H9 (cell line): ENCODE results near the gene USP40. TPM values are rescaled to one million over a fixed set of nuclear protein-coding genes. Genes with fewer than 3 reads are reported as not detected.

ENCODE experiments used
- DNase-seq: peaks from one replicate; pipeline ENCODE4 v3.0.0-alpha.2; 2017
- H2AFZ ChIP-seq: one replicate; pipeline ENCODE4 v1.6.1; 2013; ENCODE audit warnings: mild to moderate bottlenecking, low read length, control low read depth, moderate library complexity
- H2AK5ac ChIP-seq: 2 replicates; pipeline ENCODE4 v1.6.1; 2013; ENCODE audit warnings: low read length, control low read depth, mixed read lengths; ENCODE audit not compliant: insufficient read length
- H2BK120ac ChIP-seq: one replicate; pipeline ENCODE4 v1.6.1; 2013; ENCODE audit warnings: low read depth, mild to moderate bottlenecking, low read length, control low read depth, inconsistent platforms; ENCODE audit not compliant: poor library complexity, severe bottlenecking
- H2BK12ac ChIP-seq: 2 replicates; pipeline ENCODE4 v1.6.1; 2013; ENCODE audit warnings: low read length, control low read depth, mixed read lengths, low read depth; ENCODE audit not compliant: insufficient read length
- H2BK15ac ChIP-seq: 2 replicates; pipeline ENCODE4 v1.6.1; 2013; ENCODE audit warnings: low read depth, low read length, control low read depth
- H2BK20ac ChIP-seq: one replicate; pipeline ENCODE4 v1.6.1; 2013; ENCODE audit warnings: low read depth, mild to moderate bottlenecking, low read length, control low read depth, inconsistent platforms; ENCODE audit not compliant: poor library complexity, severe bottlenecking
- H2BK5ac ChIP-seq: 2 replicates; pipeline ENCODE4 v1.6.1; 2013; ENCODE audit warnings: low read length, control low read depth, mixed read lengths; ENCODE audit not compliant: insufficient read length
- H3K14ac ChIP-seq: 2 replicates; pipeline ENCODE4 v1.6.1; 2013; ENCODE audit warnings: low read length, control low read depth; ENCODE audit not compliant: insufficient read depth
- H3K18ac ChIP-seq: 2 replicates; pipeline ENCODE4 v1.6.1; 2013; ENCODE audit warnings: low read depth, mild to moderate bottlenecking, mixed read lengths, low read length, control low read depth; ENCODE audit not compliant: insufficient read length
- H3K23ac ChIP-seq: 2 replicates; pipeline ENCODE4 v1.6.1; 2013; ENCODE audit warnings: low read length, control low read depth, mixed read lengths, low read depth; ENCODE audit not compliant: insufficient read length
- H3K23me2 ChIP-seq: 2 replicates; pipeline ENCODE4 v1.6.1; 2013; ENCODE audit warnings: low read depth, mild to moderate bottlenecking, mixed read lengths, low read length, control low read depth; ENCODE audit not compliant: insufficient read length, poor library complexity, severe bottlenecking
- H3K27ac ChIP-seq: 2 replicates; pipeline ENCODE4 v1.5.1; 2013; ENCODE audit warnings: low read length, control low read depth, mixed read lengths, low read depth; ENCODE audit not compliant: insufficient read length
- H3K27me3 ChIP-seq: 2 replicates; pipeline ENCODE4 v1.6.1; 2013; ENCODE audit warnings: low read length, control low read depth, inconsistent platforms; ENCODE audit not compliant: insufficient read depth
- H3K4ac ChIP-seq: 2 replicates; pipeline ENCODE4 v1.6.1; 2013; ENCODE audit warnings: low read depth, mild to moderate bottlenecking, control low read depth, inconsistent platforms, low read length, moderate library complexity
- H3K4me1 ChIP-seq: 2 replicates; pipeline ENCODE4 v1.6.1; 2013; ENCODE audit warnings: low read length, control low read depth, inconsistent platforms; ENCODE audit not compliant: insufficient read depth
- H3K4me2 ChIP-seq: 2 replicates; pipeline ENCODE4 v1.6.1; 2013; ENCODE audit warnings: low read length, control low read depth, mixed read lengths; ENCODE audit not compliant: insufficient read length, insufficient read depth
- H3K56ac ChIP-seq: 2 replicates; pipeline ENCODE4 v1.6.1; 2013; ENCODE audit warnings: low read depth, mild to moderate bottlenecking, mixed read lengths, low read length, control low read depth; ENCODE audit not compliant: insufficient read length
- H3K79me1 ChIP-seq: 2 replicates; pipeline ENCODE4 v1.6.1; 2013; ENCODE audit warnings: low read depth, mild to moderate bottlenecking, moderate library complexity, low read length, control low read depth, inconsistent platforms; ENCODE audit not compliant: insufficient read depth, poor library complexity, severe bottlenecking
- H3K79me2 ChIP-seq: 2 replicates; pipeline ENCODE4 v1.6.1; 2013; ENCODE audit warnings: low read length, control low read depth, inconsistent platforms; ENCODE audit not compliant: insufficient read depth
- H3K9ac ChIP-seq: 2 replicates; pipeline ENCODE4 v1.6.1; 2013; ENCODE audit warnings: low read length, control low read depth, mixed read lengths; ENCODE audit not compliant: insufficient read length; ENCODE audit errors: extremely low read depth
- H3K9me3 ChIP-seq: one replicate; pipeline ENCODE4 v1.6.1; 2013; ENCODE audit warnings: low read depth, low read length, inconsistent platforms; ENCODE audit not compliant: control insufficient read depth
- H3T11ph ChIP-seq: one replicate; pipeline ENCODE4 v1.6.1; 2013; ENCODE audit warnings: mild to moderate bottlenecking, low read length, control low read depth, inconsistent platforms
- H4K20me1 ChIP-seq: one replicate; pipeline ENCODE4 v1.6.1; 2013; ENCODE audit not compliant: control insufficient read depth, insufficient read length, insufficient read depth
- H4K5ac ChIP-seq: 2 replicates; pipeline ENCODE4 v1.6.1; 2013; ENCODE audit warnings: low read depth, mild to moderate bottlenecking, mixed read lengths, low read length, control low read depth; ENCODE audit not compliant: insufficient read length
- H4K8ac ChIP-seq: replicated peaks from 2 replicates; pipeline ENCODE4 v1.6.1; 2013; ENCODE audit warnings: low read length, control low read depth, mixed read lengths, low read depth; ENCODE audit not compliant: insufficient read length
- H4K91ac ChIP-seq: 2 replicates; pipeline ENCODE4 v1.6.1; 2013; ENCODE audit warnings: low read depth, mild to moderate bottlenecking, moderate library complexity, mixed read lengths, low read length, control low read depth; ENCODE audit not compliant: insufficient read length
- H3K27ac Mint-ChIP-seq, 3 experiments: 2 replicates in 2 of 3; 3 replicates in 1 of 3; pipeline ENCODE4 v1.8.0; 2020 to 2021; ENCODE audit warnings: mixed read lengths in 3 of 3, mild to moderate bottlenecking in 1 of 3, moderate library complexity in 1 of 3
- H3K27me3 Mint-ChIP-seq: 2 replicates; pipeline ENCODE4 v1.8.0; 2021; ENCODE audit warnings: low read depth, mild to moderate bottlenecking, moderate library complexity, mixed read lengths
- H3K36me3 Mint-ChIP-seq, 3 experiments: 2 replicates in 2 of 3; 3 replicates in 1 of 3; pipeline ENCODE4 v1.8.0; 2020 to 2021; ENCODE audit warnings: low read depth in 3 of 3, mixed read lengths in 3 of 3; ENCODE audit not compliant: insufficient read depth in 1 of 3
- H3K4me1 Mint-ChIP-seq, 2 experiments: 2 replicates each; pipeline ENCODE4 v1.8.0; 2020; ENCODE audit warnings: mixed read lengths in 2 of 2
- H3K4me3 Mint-ChIP-seq, 2 experiments: 2 replicates in 1 of 2; 3 replicates in 1 of 2; pipeline ENCODE4 v1.8.0; 2020 to 2021; ENCODE audit warnings: mild to moderate bottlenecking in 2 of 2, mixed read lengths in 2 of 2, moderate library complexity in 1 of 2
- H3K9me3 Mint-ChIP-seq, 2 experiments: 2 replicates in 1 of 2; 3 replicates in 1 of 2; pipeline ENCODE4 v1.8.0; 2020; ENCODE audit warnings: mild to moderate bottlenecking in 2 of 2, mixed read lengths in 2 of 2, moderate library complexity in 1 of 2
- CTCF ChIP-seq: fragments of 200-600 bp; sonication (generic); conservative IDR thresholded peaks from 3 replicates; pipeline ENCODE4 v1.8.0; 2021; ENCODE audit warnings: antibody characterized with exemption, mild to moderate bottlenecking
- WGBS: extraction: QIAGEN DNeasy Blood & Tissue Kit; methylation state at CpG from one replicate; pipeline ENCODE4 v1.1.7; 2013; ENCODE audit warnings: missing lambda C conversion rate, low lambda C conversion rate, mixed read lengths; ENCODE audit not compliant: insufficient read length; ENCODE audit errors: extremely low coverage; 5-methylcytosine and 5-hydroxymethylcytosine counted together
- total RNA-seq: library from RNA; stranded (reverse); gene quantifications from 2 replicates; pipeline ENCODE4 v1.2.1, GENCODE V29; 2021

The USP40 gene
- total RNA-seq, 1 experiment from 2014 or later: 7.5 TPM

GRCh38 chr2:233430651-233431050 is 135.9 kb downstream of the USP40 start:
- no peak overlapping the region for H2BK12ac ChIP-seq
- Mint-ChIP-seq H3K4me3 (no peak overlapping the region), H3K36me3 (peaks cover 0 to 5% (median 2%) of the 10 kb centered on the region in 3 experiments; a peak in 1 of 7 replicates), H3K9me3 (no peaks in the 10 kb centered on the region; a peak in 1 of 5 replicates), H3K27ac (no peak overlapping the region), H3K4me1 (peaks cover 8 to 10% of the 10 kb centered on the region in 2 experiments), H3K27me3 (no peaks in the 10 kb centered on the region)
- DNase-seq: no peak
- H3K4me2 ChIP-seq: no peak overlapping the region
- no peak overlapping the region for H2AK5ac ChIP-seq
- H3K56ac ChIP-seq: no peak overlapping the region
- no peak for TF ChIP-seq CTCF
- no peaks in the 10 kb centered on the region for H3K9me3 ChIP-seq
- no peak overlapping the region for H3K14ac ChIP-seq
- no peak overlapping the region for H3K4ac ChIP-seq
- H3K23me2 ChIP-seq: no peaks in the 10 kb centered on the region
- no peak overlapping the region for H2AFZ ChIP-seq
- no peak overlapping the region for H4K5ac ChIP-seq
- H3K79me2 ChIP-seq: no peaks in the 10 kb centered on the region
- no peak overlapping the region for H2BK5ac ChIP-seq
- H3T11ph ChIP-seq: no peak overlapping the region
- no peak overlapping the region for H3K27ac ChIP-seq
- H3K9ac ChIP-seq: no peak overlapping the region
- H3K27me3 ChIP-seq: no peaks in the 10 kb centered on the region
- H4K8ac ChIP-seq: no peak overlapping the region
- no CpG with 5 or more reads among the region's 1 CpG for WGBS
- H2BK15ac ChIP-seq: no peak overlapping the region
- no peaks in the 10 kb centered on the region for H3K79me1 ChIP-seq
- H3K18ac ChIP-seq: no peak overlapping the region
- H3K4me1 ChIP-seq: no peaks in the 10 kb centered on the region
- no peak overlapping the region for H2BK120ac ChIP-seq
- H4K91ac ChIP-seq: no peak overlapping the region
- no peak overlapping the region for H3K23ac ChIP-seq
- no peak overlapping the region for H2BK20ac ChIP-seq
- H4K20me1 ChIP-seq: no peaks in the 10 kb centered on the region
